HG03066 (cell line): Measurements from ENCODE around the gene DENND4C.
"Not testable (repeated sequence)": the region's sequence is repeated elsewhere in the genome, so short reads cannot be mapped to it uniquely, and the experiment has no call there.

Experiments
- ATAC-seq: cut with Tn5 transposase; IDR thresholded peaks from one replicate; pipeline ENCODE4 v1.9.1; 2021; ENCODE audit warnings: low read depth; ENCODE audit not compliant: unreplicated experiment

DENND4C gene

GRCh38 chr9:19369107-19369506, 138.6 kb downstream of the DENND4C start:
- no peak for ATAC-seq

- no peak for ATAC-seq
These were observed 141.4 kb downstream of the DENND4C start for GRCh38 chr9:19371942-19372341.

GRCh38 chr9:19372567-19372966, 142.1 kb downstream of the DENND4C start:
- no peak for ATAC-seq

GRCh38 chr9:19373527-19373926, 143.0 kb downstream of the DENND4C start:
- no peak for ATAC-seq

GRCh38 chr9:19375538-19375937, 145.0 kb downstream of the DENND4C start:
- no peak for ATAC-seq

GRCh38 chr9:19376931-19377330, 146.4 kb downstream of the DENND4C start:
- ATAC-seq, result no peak

- ATAC-seq, result no peak
These were observed 147.7 kb downstream of the DENND4C start for GRCh38 chr9:19378164-19378563.

GRCh38 chr9:19378647-19379046, 148.2 kb downstream of the DENND4C start:
- ATAC-seq, result no peak

- no peak for ATAC-seq
These were observed 148.8 kb downstream of the DENND4C start for GRCh38 chr9:19379283-19379682.

- ATAC-seq, result peak; percentile 31
These were observed 149.2 kb downstream of the DENND4C start for GRCh38 chr9:19379697-19380046.

- ATAC-seq, result no peak
These were observed 150.3 kb downstream of the DENND4C start for GRCh38 chr9:19380826-19381075.

- ATAC-seq, result no peak
These were observed 151.2 kb downstream of the DENND4C start for GRCh38 chr9:19381656-19382055.

- ATAC-seq, result not testable (repeated sequence)
These were observed 154.7 kb downstream of the DENND4C start for GRCh38 chr9:19385212-19385611.

- ATAC-seq, result no peak
These were observed 155.5 kb downstream of the DENND4C start for GRCh38 chr9:19385786-19386501.

GRCh38 chr9:19386502-19387044, 156.1 kb downstream of the DENND4C start:
- no peak for ATAC-seq

- no peak for ATAC-seq
These were observed 156.8 kb downstream of the DENND4C start for GRCh38 chr9:19387317-19387716.

- ATAC-seq, result not testable (repeated sequence)
These were observed 159.0 kb downstream of the DENND4C start for GRCh38 chr9:19389539-19389938.

- no peak for ATAC-seq
These were observed 167.4 kb downstream of the DENND4C start for GRCh38 chr9:19397845-19398244.

- not testable (repeated sequence) for ATAC-seq
These were observed 172.7 kb downstream of the DENND4C start for GRCh38 chr9:19403231-19403630.

- ATAC-seq, result no peak
These were observed 174.0 kb downstream of the DENND4C start for GRCh38 chr9:19404283-19405075.

- no peak for ATAC-seq
These were observed 175.3 kb downstream of the DENND4C start for GRCh38 chr9:19405771-19406170.

GRCh38 chr9:19408316-19408692, 177.8 kb downstream of the DENND4C start:
- ATAC-seq, result no peak
